Bone marrow (tissue), 2 donors: ENCODE data around the gene KRTAP12-3.
"Not testable (repeated sequence)": the region's sequence is repeated elsewhere in the genome, so short reads cannot be mapped to it uniquely, and the experiment has no call there.

Experiments
- DNase-seq, 2 donors: peaks; one replicate each; lab custom pipeline; 2025; lab: John Stamatoyannopoulos, UW

KRTAP12-3 gene

GRCh38 chr21:44650973-44651675, 6.6 kb upstream of the KRTAP12-3 start:
- DNase-seq = no peak

- DNase-seq = no peak
These were observed 4.6 kb upstream of the KRTAP12-3 start for GRCh38 chr21:44653123-44653522.

GRCh38 chr21:44653656-44654575, 3.8 kb upstream of the KRTAP12-3 start:
- DNase-seq = no peak

GRCh38 chr21:44654576-44655175, 3.1 kb upstream of the KRTAP12-3 start, which contains the start of gene KRTAP12-4:
Gene KRTAP12-4 (minus strand): TSS chr21:44654659. CDS start chr21:44654614, 45 bp downstream.
- no peak for DNase-seq

GRCh38 chr21:44656868-44657267, 864 bp upstream of the KRTAP12-3 start:
- DNase-seq = no peak

GRCh38 chr21:44658541-44658910, 794 bp downstream of the KRTAP12-3 start:
- DNase-seq = no peak

- DNase-seq = no peak
These were observed 1.3 kb downstream of the KRTAP12-3 start for GRCh38 chr21:44658913-44659595.

- not testable (repeated sequence) for DNase-seq
These were observed 3.8 kb downstream of the KRTAP12-3 start for GRCh38 chr21:44661567-44661966.

GRCh38 chr21:44664691-44665090, 7.0 kb downstream of the KRTAP12-3 start:
- no peak for DNase-seq

GRCh38 chr21:44666401-44667320, 8.9 kb downstream of the KRTAP12-3 start, which contains the start of gene KRTAP12-2:
Gene KRTAP12-2 (minus strand): TSS chr21:44666927. CDS start chr21:44666886, 41 bp downstream.
- DNase-seq = no peak

GRCh38 chr21:44667612-44668011, 9.9 kb downstream of the KRTAP12-3 start:
- no peak for DNase-seq

- no peak for DNase-seq
These were observed 13.1 kb downstream of the KRTAP12-3 start for GRCh38 chr21:44670642-44671432.

- no peak for DNase-seq
These were observed 14.2 kb downstream of the KRTAP12-3 start for GRCh38 chr21:44671911-44672310.

- DNase-seq = no peak
These were observed 20.1 kb downstream of the KRTAP12-3 start for GRCh38 chr21:44677881-44678280.

GRCh38 chr21:44681152-44681551, 23.4 kb downstream of the KRTAP12-3 start:
- no peak for DNase-seq

GRCh38 chr21:44681861-44682579, 24.3 kb downstream of the KRTAP12-3 start, which contains the start of gene KRTAP12-1:
Gene KRTAP12-1 (minus strand): TSS chr21:44682163. CDS start chr21:44682123, 40 bp downstream.
- no peak for DNase-seq

- no peak for DNase-seq
These were observed 24.9 kb downstream of the KRTAP12-3 start for GRCh38 chr21:44682580-44683151.

GRCh38 chr21:44684077-44684476, 26.3 kb downstream of the KRTAP12-3 start:
- DNase-seq = no peak

GRCh38 chr21:44684483-44684882, 26.8 kb downstream of the KRTAP12-3 start:
- no peak for DNase-seq
